Measurements from ENCODE around the gene RAD54L.
"Not testable (repeated sequence)": the region's sequence is repeated elsewhere in the genome, so short reads cannot be mapped to it uniquely, and the experiment has no call there.

The RAD54L gene

DNA sequence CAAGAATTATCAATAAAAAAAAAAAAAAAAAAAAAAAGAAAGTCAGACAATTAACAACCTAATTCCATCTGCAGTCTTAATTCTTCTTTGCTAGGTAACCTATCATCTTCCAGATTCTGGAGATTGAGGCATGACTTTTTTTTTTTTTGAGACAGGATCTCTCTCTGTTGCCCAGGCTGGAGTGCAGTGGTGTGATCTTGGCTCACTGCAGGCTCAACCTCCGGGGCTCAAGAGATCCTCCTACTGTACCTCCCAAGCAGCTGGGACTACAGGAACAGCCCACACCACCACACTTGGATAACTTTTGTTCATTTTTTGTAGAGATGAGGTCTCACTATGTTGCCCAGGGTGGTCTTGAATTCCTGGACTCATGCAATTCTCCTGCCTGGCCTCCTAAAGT is 4.6 kb upstream of the RAD54L start:
- TF ChIP-seq, protein P1, sequence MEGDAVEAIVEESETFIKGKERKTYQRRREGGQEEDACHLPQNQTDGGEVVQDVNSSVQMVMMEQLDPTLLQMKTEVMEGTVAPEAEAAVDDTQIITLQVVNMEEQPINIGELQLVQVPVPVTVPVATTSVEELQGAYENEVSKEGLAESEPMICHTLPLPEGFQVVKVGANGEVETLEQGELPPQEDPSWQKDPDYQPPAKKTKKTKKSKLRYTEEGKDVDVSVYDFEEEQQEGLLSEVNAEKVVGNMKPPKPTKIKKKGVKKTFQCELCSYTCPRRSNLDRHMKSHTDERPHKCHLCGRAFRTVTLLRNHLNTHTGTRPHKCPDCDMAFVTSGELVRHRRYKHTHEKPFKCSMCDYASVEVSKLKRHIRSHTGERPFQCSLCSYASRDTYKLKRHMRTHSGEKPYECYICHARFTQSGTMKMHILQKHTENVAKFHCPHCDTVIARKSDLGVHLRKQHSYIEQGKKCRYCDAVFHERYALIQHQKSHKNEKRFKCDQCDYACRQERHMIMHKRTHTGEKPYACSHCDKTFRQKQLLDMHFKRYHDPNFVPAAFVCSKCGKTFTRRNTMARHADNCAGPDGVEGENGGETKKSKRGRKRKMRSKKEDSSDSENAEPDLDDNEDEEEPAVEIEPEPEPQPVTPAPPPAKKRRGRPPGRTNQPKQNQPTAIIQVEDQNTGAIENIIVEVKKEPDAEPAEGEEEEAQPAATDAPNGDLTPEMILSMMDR (IDR thresholded peaks at IDR 0.05): no peak
- DNase-seq (ENCODE audit: low spot score): no peak
- H3K4me3 ChIP-seq: no peak overlapping the region

DNA sequence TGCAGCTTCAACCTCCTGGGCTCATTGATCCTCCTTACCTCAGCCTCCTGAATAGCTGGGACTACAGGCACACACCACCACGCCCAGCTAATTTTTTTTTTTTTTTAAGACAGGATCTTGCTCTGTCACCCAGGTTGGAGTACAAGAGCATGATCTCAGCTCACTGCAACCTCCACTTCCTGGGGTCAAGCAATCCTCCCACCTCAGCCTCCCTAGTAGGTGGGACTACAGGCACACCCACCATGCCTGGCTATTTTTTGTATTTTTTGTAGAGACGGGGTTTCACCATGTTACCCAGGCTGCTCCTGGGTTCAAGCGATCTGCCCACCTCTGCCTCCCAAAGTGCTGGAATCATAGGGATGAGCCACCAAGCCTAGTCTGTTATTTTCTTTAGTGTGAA is 3.7 kb upstream of the RAD54L start:
- not testable (repeated sequence) for H3K27ac ChIP-seq; H3K4me3 ChIP-seq; DNase-seq (ENCODE audit: low spot score)

More for the DNA sequence above, 4.6 kb upstream of the RAD54L start:
- no peak overlapping the region for H3K27ac ChIP-seq

DNA sequence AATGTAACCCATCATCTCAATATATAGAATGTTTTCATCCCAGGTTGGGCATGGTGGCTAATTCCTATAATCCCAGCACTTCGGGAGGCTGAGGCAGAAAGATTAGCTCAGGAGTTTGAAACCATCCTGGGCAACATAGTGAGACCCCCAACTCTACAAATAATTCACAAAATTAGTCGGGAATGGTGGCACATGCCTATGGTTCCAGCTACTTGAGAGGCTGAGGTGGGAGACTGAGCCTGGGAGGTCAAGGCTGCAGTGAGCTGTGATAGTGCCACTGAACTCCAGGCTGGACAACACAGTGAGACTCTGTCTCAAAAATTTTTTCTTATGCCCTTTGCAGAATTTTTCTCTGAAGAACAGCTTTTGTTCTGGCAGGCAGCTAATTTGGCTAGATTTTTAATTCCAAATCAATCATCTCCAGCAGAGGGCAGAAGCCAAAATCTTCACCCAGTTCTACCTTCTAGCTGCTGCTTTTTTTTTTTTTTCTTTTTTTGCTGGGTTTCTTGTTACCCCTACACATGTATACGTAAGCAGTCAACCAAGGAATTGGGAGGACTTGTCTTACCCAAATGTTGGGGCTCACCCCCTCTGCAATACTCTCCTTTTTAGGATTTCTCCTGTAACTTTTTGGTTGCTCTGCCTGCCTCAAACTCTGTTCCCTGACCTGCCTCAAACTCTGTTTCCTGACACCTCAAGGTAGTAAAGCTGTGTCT is 2.7 kb upstream of the RAD54L start:
- no peak overlapping the region for H3K27ac ChIP-seq
- DNase-seq (ENCODE audit: low spot score): no peak
- H3K4me3 ChIP-seq: no peak overlapping the region
- TF ChIP-seq, protein P1 (IDR thresholded peaks at IDR 0.05): no peak

DNA sequence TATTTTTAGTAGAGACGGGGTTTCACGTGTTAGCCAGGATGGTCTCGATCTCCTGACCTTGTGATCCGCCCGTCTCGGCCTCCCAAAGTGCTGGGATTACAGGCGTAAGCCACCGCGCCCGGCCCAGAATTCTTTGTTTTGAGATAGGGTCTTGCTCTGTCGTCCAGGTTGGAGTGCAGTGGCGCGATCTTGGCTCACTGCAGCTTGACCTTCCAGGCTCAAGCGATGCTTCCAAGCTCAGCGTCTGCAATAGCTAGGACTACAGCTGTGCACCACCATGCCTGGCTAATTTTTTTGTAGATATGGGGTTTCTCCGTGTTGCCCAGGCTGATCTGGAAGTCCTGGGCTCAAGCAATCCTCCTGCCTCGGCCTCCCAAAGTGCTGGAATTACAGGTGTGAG is 1.4 kb upstream of the RAD54L start:
- not testable (repeated sequence) for H3K27ac ChIP-seq; DNase-seq (ENCODE audit: low spot score); H3K4me3 ChIP-seq

DNA sequence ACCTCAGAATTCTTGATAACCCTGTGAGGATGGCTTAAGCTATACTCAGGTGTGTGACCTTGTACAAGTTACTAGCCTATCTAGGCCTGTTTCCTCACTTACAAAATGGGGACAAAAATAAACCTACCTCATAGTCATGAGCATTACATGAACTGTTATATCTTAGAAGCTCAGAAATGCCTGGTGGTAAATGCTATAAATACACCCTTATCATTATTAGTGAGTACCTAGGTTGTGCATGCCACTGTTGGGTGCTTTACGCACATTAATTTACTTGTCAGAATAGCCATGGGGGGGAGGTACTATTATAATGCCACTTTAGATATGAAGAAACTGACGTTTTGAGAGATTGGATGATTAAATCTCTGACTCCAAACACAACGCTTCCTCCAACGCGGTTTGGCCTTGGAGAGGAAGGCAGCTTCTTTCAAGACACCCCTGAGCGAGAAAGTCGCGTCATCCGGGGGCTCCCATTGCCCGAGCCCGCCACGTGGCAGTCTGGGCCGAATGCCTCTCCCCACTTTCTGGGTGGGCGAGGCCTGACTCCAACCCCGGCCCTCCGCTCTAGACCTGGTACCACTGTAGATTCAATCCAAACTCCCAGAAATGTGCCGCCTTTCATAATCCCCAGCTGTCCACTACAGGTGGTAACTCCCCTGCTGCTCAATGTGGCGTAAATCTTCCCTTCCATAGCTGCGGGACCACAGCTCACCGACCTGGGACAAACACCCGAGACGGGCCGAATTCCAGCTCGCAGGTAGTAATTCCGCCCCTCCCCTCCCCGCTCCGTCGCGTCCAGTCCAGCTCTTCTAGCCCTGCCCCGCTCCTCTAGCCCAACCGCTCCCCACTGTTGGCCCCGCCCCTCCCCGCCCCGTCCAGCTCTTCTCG is 771 bp upstream of the RAD54L start:
- H3K4me3 ChIP-seq: peak overlapping the region; percentile 88
- TF ChIP-seq, protein P1 (IDR thresholded peaks at IDR 0.05): no peak
- H3K27ac ChIP-seq: peak overlapping the region; percentile 55 to 73
- DNase-seq (ENCODE audit: low spot score): no peak

DNA sequence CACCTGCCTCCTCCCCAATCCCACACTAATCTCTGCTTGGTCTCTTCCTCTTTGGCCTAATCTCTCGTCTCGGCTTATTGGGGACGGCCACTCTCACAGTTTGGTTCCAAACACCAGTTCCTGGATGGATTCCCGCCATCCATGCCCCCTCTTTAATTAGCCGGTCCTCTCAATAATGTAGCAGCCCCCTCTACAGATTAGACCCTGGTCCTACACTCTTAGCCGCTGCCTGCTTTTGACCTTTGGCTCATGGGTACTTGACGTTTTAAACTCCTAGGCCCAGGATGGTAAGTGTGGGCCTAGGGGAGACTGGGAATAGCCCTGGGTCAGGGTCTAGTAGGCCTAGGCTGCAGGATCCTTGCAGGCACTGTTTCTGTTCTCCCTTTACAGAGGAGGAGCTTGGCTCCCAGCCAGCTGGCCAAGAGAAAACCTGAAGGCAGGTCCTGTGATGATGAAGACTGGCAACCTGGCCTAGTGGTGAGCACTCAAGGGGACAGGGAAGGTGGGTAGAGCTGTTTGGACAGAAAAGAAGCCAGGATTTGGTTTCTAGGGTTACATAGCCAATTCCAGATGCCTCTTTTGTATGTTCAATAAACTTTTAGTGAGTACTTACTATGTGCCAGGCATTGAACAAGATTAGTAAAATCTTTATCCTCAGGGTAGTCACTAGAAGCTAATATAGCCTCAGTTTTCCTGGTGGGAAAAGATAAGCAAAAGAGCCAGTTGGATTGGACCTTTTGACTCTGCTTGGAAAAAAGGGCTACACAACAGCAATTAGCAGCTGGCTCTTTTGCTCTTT is 758 bp downstream of the RAD54L start:
- no peak for DNase-seq (ENCODE audit: low spot score)
- TF ChIP-seq, protein P1 (IDR thresholded peaks at IDR 0.05): no peak
- peak overlapping the region; percentile 88 for H3K4me3 ChIP-seq
- no peak overlapping the region for H3K27ac ChIP-seq

DNA sequence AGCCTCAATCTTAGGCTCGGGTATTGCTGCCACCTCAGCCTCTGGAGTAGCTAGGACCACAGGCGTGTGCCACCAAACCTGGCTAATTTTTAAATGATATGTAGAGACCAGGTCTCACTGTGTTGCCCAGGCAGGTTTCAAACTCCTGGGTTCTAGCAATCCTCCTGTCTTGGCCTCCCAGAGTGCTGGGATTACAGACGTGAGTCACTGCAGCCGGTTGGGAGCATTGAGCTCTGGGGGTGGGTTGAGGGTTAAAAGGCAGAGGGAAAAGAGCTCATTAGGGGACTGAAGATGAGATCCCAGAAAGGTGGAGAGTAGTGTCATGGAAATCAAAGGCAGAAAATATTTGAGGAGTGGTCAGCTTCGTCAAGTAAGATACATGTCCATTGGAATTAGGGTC is 7.1 kb downstream of the RAD54L start:
- no peak for DNase-seq (ENCODE audit: low spot score)
- H3K4me3 ChIP-seq: no peak overlapping the region
- TF ChIP-seq, protein P1 (IDR thresholded peaks at IDR 0.05): no peak
- no peak overlapping the region for H3K27ac ChIP-seq

Data from coronary artery (tissue), 2 donors.